Mucosa of gallbladder (tissue), 1 donor: Measurements from ENCODE around the gene THBS3. TPM values are rescaled to one million over a fixed set of nuclear protein-coding genes. Genes with fewer than 3 reads are reported as not detected.

Source experiments
- total RNA-seq: library from RNA; stranded (reverse); gene quantifications from one replicate; pipeline ENCODE4 v1.2.1, GENCODE V29; 2021
- donor health status: DM: no; HTN: no; CAD: no.

THBS3 gene
- total RNA-seq, 1 donor from 2014 or later = 43.1 TPM

Other genes starting within 250 kb of the THBS3 start
- gene PYGO2, start 246.1 kb downstream of the THBS3 start, total RNA-seq = 54.5 TPM
- 123 TPM for gene SHC1, start 237.2 kb downstream of the THBS3 start, total RNA-seq
- 27.1 TPM for gene CKS1B, start 233.2 kb downstream of the THBS3 start, total RNA-seq
- 37.9 TPM for gene FLAD1, start 224.6 kb downstream of the THBS3 start, total RNA-seq
- not detected for gene LENEP, start 214.3 kb downstream of the THBS3 start, total RNA-seq
- 122 TPM for gene ZBTB7B, start 205.1 kb downstream of the THBS3 start, total RNA-seq
- 1.0 TPM for gene DCST2, start 174.1 kb downstream of the THBS3 start, total RNA-seq
- gene DCST1, start 174.1 kb downstream of the THBS3 start, total RNA-seq = not detected
- gene ADAM15, start 156.6 kb downstream of the THBS3 start, total RNA-seq = 146 TPM
- gene EFNA4, start 144.2 kb downstream of the THBS3 start, total RNA-seq = 12.8 TPM
- 2.7 TPM for gene EFNA3, start 129.1 kb downstream of the THBS3 start, total RNA-seq
- 100.0 TPM for gene EFNA1, start 80.0 kb downstream of the THBS3 start, total RNA-seq
- gene SLC50A1, start 72.0 kb downstream of the THBS3 start, total RNA-seq = 54.7 TPM
- 130 TPM for gene DPM3, start 67.4 kb downstream of the THBS3 start, total RNA-seq
- gene KRTCAP2, start 34.6 kb downstream of the THBS3 start, total RNA-seq = 158 TPM
- 0.83 TPM for gene TRIM46, start 34.0 kb downstream of the THBS3 start, total RNA-seq
- 31.3 TPM for gene MTX1, start 798 bp upstream of the THBS3 start, total RNA-seq
- 49.0 TPM for gene ENTREP3, start 47.6 kb upstream of the THBS3 start, total RNA-seq
- 68.6 TPM for gene SCAMP3, start 54.5 kb upstream of the THBS3 start, total RNA-seq
- gene CLK2, start 65.6 kb upstream of the THBS3 start, total RNA-seq = 73.7 TPM
- 8.7 TPM for gene HCN3, start 69.6 kb upstream of the THBS3 start, total RNA-seq
- gene PKLR, start 93.5 kb upstream of the THBS3 start, total RNA-seq = 1.7 TPM
- gene FDPS, start 101.0 kb upstream of the THBS3 start, total RNA-seq = 269 TPM
- gene RUSC1, start 113.0 kb upstream of the THBS3 start, total RNA-seq = 58.8 TPM